ENCODE measurements around the gene CYB561.

- no peak for TF ChIP-seq CTCF (IDR thresholded peaks at IDR 0.05)
- TF ChIP-seq POLR2AphosphoS5 (IDR thresholded peaks at IDR 0.05) = no peak
- TF ChIP-seq POLR2A (IDR thresholded peaks at IDR 0.05) = no peak
Observed at GRCh38 chr17:63483038-63483437, 36.9 kb upstream of the CYB561 start.
